ENCODE data around the gene BMERB1. TPM values are rescaled to one million over a fixed set of nuclear protein-coding genes. Genes with fewer than 3 reads are reported as not detected.
A peak's percentile ranks its signal among the peaks of the same experiment; 100 is the strongest.

The BMERB1 gene
- total RNA-seq, 1 donor from 2014 or later, result 45.1 TPM

DNA sequence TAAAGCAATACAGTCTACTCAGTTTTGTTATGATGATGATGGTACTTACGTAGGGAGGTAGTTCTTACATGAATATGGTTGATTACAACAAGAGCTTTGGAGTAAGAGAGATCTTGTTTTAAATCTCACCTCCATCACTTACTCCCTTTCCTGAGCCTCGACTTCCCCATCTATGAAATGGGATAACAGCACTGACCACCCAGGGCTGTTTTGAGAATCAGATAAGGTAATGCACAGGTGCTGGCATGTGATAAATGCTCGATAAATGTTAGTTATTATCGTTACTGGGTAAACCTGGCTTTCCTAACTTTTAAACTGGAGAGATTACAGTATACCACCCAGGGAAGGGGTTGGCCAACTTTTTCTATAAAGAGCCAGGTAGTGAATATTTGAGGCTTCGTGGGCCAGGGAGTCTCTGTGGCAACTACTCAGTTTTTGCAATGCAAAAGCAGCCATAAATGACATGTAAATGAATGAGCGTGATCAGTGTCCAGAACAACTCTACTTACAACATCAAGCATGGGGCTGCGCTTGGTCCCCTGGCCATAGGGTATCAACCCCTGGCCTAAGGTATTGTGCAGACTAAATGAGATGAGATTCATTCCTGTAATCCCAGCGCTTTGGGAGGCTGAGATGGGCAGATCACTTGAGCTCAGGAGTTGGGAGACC is 73.7 kb downstream of the BMERB1 start:
- Mint-ChIP-seq H3K4me3 (no peak overlapping the region), H3K27ac (ENCODE audit: unreplicated experiment) (peak overlapping the region; percentile 27), H3K36me3 (ENCODE audit: low read depth) (no peaks in the 10 kb centered on the region), H3K9me3 (no peaks in the 10 kb centered on the region), H3K27me3 (ENCODE audit: low read depth) (no peaks in the 10 kb centered on the region), H3K4me1 (peaks cover 19% of the 10 kb centered on the region)
- no peak for DNase-seq (ENCODE audit: low read depth, low spot score)
- TF ChIP-seq, protein P1, sequence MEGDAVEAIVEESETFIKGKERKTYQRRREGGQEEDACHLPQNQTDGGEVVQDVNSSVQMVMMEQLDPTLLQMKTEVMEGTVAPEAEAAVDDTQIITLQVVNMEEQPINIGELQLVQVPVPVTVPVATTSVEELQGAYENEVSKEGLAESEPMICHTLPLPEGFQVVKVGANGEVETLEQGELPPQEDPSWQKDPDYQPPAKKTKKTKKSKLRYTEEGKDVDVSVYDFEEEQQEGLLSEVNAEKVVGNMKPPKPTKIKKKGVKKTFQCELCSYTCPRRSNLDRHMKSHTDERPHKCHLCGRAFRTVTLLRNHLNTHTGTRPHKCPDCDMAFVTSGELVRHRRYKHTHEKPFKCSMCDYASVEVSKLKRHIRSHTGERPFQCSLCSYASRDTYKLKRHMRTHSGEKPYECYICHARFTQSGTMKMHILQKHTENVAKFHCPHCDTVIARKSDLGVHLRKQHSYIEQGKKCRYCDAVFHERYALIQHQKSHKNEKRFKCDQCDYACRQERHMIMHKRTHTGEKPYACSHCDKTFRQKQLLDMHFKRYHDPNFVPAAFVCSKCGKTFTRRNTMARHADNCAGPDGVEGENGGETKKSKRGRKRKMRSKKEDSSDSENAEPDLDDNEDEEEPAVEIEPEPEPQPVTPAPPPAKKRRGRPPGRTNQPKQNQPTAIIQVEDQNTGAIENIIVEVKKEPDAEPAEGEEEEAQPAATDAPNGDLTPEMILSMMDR (conservative IDR thresholded peaks at IDR 0.05), result no peak

DNA sequence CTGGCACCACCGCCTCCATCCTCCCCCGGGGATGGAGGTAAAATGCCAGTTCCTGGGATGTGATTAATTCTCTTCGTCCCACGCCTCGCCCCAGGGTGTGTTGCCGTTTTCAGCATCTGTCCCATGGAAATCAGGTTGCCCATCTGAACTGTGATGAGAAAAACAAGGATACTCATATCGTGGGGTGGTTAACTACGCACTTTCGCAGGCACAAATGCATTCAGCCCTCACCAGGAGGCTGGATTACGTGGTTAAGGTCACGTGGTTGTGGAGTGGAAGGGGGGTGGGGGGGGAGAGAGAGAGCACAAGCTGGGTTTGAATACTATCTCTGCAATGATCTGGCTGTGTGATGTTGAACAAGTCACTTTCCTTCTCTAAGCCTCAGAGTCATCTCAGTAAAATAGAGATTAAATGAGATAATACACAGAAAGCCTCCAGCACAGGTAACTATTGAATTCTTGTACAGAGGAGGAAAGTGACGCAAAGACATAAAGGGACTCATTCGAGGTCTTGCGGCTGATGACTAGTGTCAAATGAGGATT is 74.7 kb downstream of the BMERB1 start:
- Mint-ChIP-seq H3K27me3 (ENCODE audit: low read depth) (no peaks in the 10 kb centered on the region), H3K36me3 (ENCODE audit: low read depth) (no peaks in the 10 kb centered on the region), H3K27ac (ENCODE audit: unreplicated experiment) (no peak overlapping the region), H3K9me3 (no peaks in the 10 kb centered on the region), H3K4me1 (peaks cover 19% of the 10 kb centered on the region), H3K4me3 (no peak overlapping the region)
- TF ChIP-seq, protein P1 (conservative IDR thresholded peaks at IDR 0.05), result no peak
- DNase-seq (ENCODE audit: low read depth, low spot score), result no peak

DNA sequence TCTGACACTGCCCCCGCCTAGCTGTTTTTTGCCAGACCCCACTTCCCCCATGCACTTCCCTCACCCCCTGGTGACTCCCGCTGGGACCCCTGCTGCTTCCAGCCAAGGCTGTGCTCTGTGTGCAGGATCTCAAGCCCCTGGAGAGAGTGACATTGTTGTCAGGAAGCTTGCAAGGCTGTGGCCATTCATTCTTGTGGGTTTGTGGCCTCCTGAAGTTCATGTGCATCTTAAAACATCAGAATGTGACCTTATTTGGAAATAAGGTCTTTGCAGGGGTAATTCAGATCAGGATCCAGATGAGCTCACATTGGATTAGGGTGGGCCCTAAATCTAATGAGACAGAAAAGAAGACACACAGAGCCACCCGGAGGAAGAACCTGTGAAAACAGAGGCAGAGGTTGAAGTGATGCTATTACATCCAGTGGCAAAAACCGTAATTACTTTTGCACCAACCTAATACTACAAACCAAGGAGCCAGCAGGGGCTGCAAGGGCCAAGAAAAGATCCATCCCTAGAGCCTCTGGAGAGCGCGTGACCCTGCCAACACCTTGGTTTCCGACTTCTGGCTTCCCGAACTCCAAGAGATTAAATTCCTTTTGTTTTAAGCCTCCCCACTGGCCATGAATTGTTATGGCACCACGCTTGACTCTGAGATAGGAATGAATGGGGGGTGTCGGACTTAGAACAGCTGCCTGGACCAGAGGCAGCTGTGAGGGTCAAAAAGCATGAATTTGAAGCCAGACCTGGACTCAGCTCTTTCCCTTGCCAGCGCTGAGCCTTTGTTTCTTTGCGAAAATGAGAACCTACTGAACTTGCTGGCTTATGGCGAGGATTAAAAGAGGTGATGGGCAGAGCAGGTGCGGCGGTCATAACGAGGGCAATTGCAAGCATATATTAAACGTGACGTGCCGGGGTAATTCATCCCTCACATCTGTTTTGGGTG is 75.5 kb downstream of the BMERB1 start:
- H3K4me3 Mint-ChIP-seq, result no peak overlapping the region
- no peaks in the 10 kb centered on the region for H3K27me3 Mint-ChIP-seq (ENCODE audit: low read depth)
- no peak for DNase-seq (ENCODE audit: low read depth, low spot score)
- H3K36me3 Mint-ChIP-seq (ENCODE audit: low read depth), result no peaks in the 10 kb centered on the region
- peak overlapping the region; percentile 50 for H3K27ac Mint-ChIP-seq (ENCODE audit: unreplicated experiment)
- peaks cover 19% of the 10 kb centered on the region for H3K4me1 Mint-ChIP-seq
- no peaks in the 10 kb centered on the region for H3K9me3 Mint-ChIP-seq
- TF ChIP-seq, protein P1 (conservative IDR thresholded peaks at IDR 0.05), result no peak

DNA sequence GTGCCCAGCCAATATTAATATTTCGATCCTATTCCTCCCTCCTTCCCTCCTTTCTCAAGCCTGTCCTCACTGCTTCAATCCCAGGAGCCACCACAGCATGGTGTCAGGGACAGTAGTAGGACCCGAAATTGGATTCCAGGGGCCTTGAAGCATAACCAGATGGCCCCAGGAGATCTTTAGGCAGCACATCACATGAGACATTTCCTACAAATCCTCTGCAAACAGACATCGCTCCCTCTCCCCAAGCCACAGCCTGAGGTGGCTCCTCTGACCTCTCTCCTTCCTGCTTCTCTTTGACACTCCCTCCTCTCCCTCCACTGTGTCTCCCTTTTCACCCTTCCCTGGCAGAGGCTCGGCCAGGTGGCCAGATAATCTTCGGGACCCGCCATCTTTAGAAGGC is 76.6 kb downstream of the BMERB1 start:
- H3K27me3 Mint-ChIP-seq (ENCODE audit: low read depth), result no peaks in the 10 kb centered on the region
- H3K4me1 Mint-ChIP-seq, result peaks cover 19% of the 10 kb centered on the region
- no peak overlapping the region for H3K4me3 Mint-ChIP-seq
- no peaks in the 10 kb centered on the region for H3K36me3 Mint-ChIP-seq (ENCODE audit: low read depth)
- TF ChIP-seq, protein P1 (conservative IDR thresholded peaks at IDR 0.05), result no peak
- no peaks in the 10 kb centered on the region for H3K9me3 Mint-ChIP-seq
- no peak for DNase-seq (ENCODE audit: low read depth, low spot score)
- peak overlapping the region; percentile 81 for H3K27ac Mint-ChIP-seq (ENCODE audit: unreplicated experiment)

DNA sequence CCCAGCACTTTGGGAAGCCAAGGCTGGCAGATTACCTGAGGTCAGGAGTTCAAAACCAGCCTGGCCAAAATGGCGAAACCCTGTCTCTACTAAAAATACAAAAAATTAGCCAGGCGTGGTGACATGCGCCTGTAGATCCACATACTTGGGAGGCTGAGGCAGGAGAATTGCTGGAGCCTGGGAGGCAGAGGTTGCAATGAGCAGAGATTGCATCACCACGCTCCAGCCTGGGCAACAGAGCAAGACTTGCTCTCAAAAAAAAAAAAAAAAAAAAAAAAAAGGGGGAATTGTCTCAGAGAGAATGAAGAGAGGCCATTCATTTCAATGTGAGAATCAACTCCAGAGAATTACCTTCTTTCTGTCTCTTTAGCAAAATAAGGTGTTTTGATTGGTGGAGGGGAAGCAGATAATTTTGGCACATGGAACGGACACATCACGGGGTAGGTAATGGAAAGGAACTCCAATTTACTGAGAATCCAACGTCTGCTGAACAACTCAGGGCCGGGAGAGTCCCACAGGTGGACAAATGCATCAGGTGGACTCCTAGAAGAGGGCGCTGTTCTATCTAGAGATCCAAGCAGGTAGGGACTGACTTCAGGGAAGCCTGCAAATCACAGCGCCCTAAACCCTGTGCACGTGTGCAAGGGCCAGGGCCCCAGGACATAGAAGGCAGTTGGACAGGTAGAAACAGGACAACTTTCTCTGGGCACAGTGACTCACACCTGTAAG is 77.5 kb downstream of the BMERB1 start:
- TF ChIP-seq, protein P1 (conservative IDR thresholded peaks at IDR 0.05), result no peak
- no peak for DNase-seq (ENCODE audit: low read depth, low spot score)
- Mint-ChIP-seq H3K36me3 (ENCODE audit: low read depth) (no peaks in the 10 kb centered on the region), H3K9me3 (no peaks in the 10 kb centered on the region), H3K4me1 (peaks cover 19% of the 10 kb centered on the region), H3K27me3 (ENCODE audit: low read depth) (no peaks in the 10 kb centered on the region), H3K27ac (ENCODE audit: unreplicated experiment) (peak overlapping the region; percentile 81), H3K4me3 (no peak overlapping the region)

Data from neural crest cell (in vitro differentiated cells).